Keratinocyte (primary cell): ENCODE results near the gene CCDC71L.

Experiments
- EZH2 ChIP-seq: IDR thresholded peaks from one replicate; pipeline ENCODE4 v1.6.1; 2012; ENCODE audit warnings: inconsistent platforms, mild to moderate bottlenecking, low read length, moderate library complexity
- TF ChIP-seq, protein P1 (sequence below), 3 experiments: IDR thresholded peaks in 1 of 3; conservative IDR thresholded peaks in 1 of 3; optimal IDR thresholded peaks in 1 of 3; 2 replicates in 2 of 3; 3 replicates in 1 of 3; pipeline versions ENCODE3 to v1.5.1; 2011; ENCODE audit warnings: low read length in 3 of 3, mild to moderate bottlenecking in 3 of 3, moderate library complexity in 2 of 3, control low read depth in 1 of 3, inconsistent platforms in 1 of 3; ENCODE audit not compliant: insufficient read depth in 2 of 3; ENCODE audit errors: extremely low read depth in 1 of 3

DNA sequence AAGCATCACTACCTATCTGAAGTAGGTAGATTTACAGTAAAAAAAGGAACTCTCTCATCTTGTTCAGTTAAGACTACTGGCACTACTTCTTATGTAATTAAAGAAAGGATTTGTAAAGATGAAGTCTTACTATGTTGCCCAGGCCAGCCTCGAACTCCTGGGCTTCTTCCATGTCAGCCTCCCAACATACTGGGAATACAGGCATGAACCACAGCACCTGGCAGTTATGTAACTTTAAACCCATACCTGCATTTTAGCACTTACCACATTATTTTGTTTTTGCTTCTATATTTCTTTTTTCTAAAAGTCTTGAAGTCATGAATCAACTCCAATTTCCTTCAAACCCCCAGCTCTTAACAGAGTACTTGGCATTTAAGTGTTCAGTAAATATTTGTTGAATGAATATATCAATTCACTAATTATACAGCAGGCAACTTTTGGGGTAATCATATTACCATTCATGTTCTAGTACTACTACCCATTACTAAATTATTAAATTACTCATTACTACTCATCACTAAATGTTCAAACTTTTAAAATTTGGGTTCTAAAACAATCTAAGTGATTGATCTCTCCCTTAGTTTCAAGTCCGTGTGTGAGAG lies 31.6 kb upstream of the CCDC71L start:
- TF ChIP-seq EZH2 = no peak
- TF ChIP-seq, protein P1, sequence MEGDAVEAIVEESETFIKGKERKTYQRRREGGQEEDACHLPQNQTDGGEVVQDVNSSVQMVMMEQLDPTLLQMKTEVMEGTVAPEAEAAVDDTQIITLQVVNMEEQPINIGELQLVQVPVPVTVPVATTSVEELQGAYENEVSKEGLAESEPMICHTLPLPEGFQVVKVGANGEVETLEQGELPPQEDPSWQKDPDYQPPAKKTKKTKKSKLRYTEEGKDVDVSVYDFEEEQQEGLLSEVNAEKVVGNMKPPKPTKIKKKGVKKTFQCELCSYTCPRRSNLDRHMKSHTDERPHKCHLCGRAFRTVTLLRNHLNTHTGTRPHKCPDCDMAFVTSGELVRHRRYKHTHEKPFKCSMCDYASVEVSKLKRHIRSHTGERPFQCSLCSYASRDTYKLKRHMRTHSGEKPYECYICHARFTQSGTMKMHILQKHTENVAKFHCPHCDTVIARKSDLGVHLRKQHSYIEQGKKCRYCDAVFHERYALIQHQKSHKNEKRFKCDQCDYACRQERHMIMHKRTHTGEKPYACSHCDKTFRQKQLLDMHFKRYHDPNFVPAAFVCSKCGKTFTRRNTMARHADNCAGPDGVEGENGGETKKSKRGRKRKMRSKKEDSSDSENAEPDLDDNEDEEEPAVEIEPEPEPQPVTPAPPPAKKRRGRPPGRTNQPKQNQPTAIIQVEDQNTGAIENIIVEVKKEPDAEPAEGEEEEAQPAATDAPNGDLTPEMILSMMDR (optimal IDR thresholded peaks at IDR 0.05 in 1 of 3, IDR thresholded peaks at IDR 0.05 in 1 of 3, conservative IDR thresholded peaks at IDR 0.05 in 1 of 3; ENCODE audit: extremely low read depth in 1 of 3, insufficient read depth in 2 of 3, low read length in 3 of 3) = no peak
